Osteocyte (in vitro differentiated cells): ENCODE results near the gene GFOD2. TPM values are rescaled to one million over a fixed set of nuclear protein-coding genes. Genes with fewer than 3 reads are reported as not detected.

ENCODE experiments used
- DNase-seq: peaks from one replicate; pipeline ENCODE4 v3.0.0; 2021; ENCODE audit warnings: mixed read lengths; ENCODE audit not compliant: unreplicated experiment; ENCODE audit errors: extremely low spot score
- H3K27ac Mint-ChIP-seq: one replicate; pipeline ENCODE4 v1.8.0; 2021; ENCODE audit warnings: mild to moderate bottlenecking, mixed read lengths; ENCODE audit not compliant: unreplicated experiment
- H3K27me3 Mint-ChIP-seq: one replicate; pipeline ENCODE4 v1.8.0; 2021; ENCODE audit warnings: mixed read lengths; ENCODE audit not compliant: unreplicated experiment
- H3K36me3 Mint-ChIP-seq: one replicate; pipeline ENCODE4 v1.8.0; 2021; ENCODE audit warnings: mixed read lengths; ENCODE audit not compliant: unreplicated experiment
- H3K4me1 Mint-ChIP-seq: one replicate; pipeline ENCODE4 v1.8.0; 2021; ENCODE audit warnings: mixed read lengths; ENCODE audit not compliant: unreplicated experiment
- H3K4me3 Mint-ChIP-seq: one replicate; pipeline ENCODE4 v1.8.0; 2021; ENCODE audit warnings: mild to moderate bottlenecking, moderate library complexity, mixed read lengths; ENCODE audit not compliant: unreplicated experiment
- H3K9me3 Mint-ChIP-seq: one replicate; pipeline ENCODE4 v1.8.0; 2021; ENCODE audit warnings: mixed read lengths; ENCODE audit not compliant: unreplicated experiment
- total RNA-seq: library from RNA; stranded (reverse); gene quantifications from 2 replicates; pipeline ENCODE4 v1.2.1, GENCODE V29; 2021
- TF ChIP-seq, protein P1 (sequence below): fragments of 200-600 bp; sonication (generic); IDR thresholded peaks from 2 replicates; pipeline ENCODE4 v1.5.0; 2021; ENCODE audit warnings: antibody characterized with exemption, mild to moderate bottlenecking, moderate library complexity

GFOD2 gene
- total RNA-seq, 1 donor from 2014 or later, result 22.2 TPM

DNA sequence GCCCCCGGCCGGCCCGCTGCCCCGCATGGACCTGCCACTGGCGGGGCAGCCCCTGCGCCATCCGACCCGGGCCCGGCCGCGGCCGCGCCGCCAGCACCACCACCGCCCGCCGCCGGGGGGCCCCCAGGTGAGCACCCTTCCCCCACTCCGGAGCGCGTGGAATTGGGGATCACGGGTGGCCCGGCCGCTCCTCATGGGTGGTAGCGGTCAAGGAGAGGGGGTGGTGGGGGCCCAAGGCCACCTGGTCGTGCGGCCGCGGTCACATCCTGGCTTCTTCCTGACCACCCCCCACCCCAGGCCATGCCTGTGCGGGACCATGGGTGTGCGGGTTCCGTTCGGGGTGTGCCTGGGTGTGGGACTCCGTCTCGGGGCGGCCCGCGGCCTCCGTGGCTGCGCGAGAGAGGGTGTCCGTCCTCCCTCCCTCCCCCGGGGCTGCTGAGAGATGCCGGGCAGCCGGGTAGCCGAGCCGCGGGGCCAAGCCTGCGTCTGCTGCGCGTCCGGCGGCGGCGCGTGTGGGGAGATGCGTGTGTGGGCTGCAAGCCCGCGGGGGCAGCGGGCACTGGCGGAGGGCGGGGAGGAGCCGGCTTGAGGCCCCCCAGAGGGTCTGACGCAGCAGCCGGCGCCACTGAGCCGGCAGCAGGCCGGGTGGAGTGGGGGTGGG, 65.9 kb downstream of the GFOD2 start:
- Mint-ChIP-seq H3K4me3 (peak overlapping the region; percentile 75), H3K27me3 (peaks cover 18% of the 10 kb centered on the region), H3K27ac (no peak overlapping the region), H3K4me1 (peaks cover 5% of the 10 kb centered on the region), H3K9me3 (no peaks in the 10 kb centered on the region), H3K36me3 (no peaks in the 10 kb centered on the region)
- TF ChIP-seq, protein P1, sequence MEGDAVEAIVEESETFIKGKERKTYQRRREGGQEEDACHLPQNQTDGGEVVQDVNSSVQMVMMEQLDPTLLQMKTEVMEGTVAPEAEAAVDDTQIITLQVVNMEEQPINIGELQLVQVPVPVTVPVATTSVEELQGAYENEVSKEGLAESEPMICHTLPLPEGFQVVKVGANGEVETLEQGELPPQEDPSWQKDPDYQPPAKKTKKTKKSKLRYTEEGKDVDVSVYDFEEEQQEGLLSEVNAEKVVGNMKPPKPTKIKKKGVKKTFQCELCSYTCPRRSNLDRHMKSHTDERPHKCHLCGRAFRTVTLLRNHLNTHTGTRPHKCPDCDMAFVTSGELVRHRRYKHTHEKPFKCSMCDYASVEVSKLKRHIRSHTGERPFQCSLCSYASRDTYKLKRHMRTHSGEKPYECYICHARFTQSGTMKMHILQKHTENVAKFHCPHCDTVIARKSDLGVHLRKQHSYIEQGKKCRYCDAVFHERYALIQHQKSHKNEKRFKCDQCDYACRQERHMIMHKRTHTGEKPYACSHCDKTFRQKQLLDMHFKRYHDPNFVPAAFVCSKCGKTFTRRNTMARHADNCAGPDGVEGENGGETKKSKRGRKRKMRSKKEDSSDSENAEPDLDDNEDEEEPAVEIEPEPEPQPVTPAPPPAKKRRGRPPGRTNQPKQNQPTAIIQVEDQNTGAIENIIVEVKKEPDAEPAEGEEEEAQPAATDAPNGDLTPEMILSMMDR, result peak; percentile 12
- peak; percentile 83 for DNase-seq

DNA sequence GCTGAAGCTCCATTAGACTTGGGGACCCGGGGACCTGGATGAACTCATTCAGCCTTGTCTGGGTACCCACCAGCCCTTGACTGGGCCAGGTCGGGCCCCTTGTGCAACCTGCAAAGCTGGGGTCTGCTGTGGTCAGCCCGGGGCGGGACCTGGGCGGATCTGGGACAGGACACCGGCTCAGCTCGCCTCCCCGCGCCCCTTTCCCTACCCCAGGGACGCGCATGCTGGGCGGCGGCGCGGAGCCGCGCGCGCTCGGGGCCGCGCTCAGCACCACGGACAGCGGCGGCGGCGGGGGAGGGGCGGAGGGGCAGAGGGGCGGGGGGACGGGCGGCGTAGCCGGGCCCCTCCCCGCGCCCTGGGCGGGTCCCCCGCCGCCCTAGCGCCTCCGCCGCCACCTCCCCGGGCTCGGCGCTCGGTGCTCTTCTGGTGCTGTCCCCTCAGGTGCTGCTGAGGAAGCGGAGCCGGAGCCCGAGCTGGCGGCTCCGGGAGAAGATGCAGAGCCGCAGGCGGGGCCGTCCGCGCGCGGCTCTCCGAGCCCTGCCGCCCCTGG, 66.5 kb downstream of the GFOD2 start:
- no peak overlapping the region for H3K4me3 Mint-ChIP-seq
- DNase-seq, result no peak
- H3K36me3 Mint-ChIP-seq, result no peaks in the 10 kb centered on the region
- H3K27ac Mint-ChIP-seq, result no peak overlapping the region
- TF ChIP-seq, protein P1, result no peak
- H3K27me3 Mint-ChIP-seq, result peaks cover 18% of the 10 kb centered on the region
- H3K9me3 Mint-ChIP-seq, result no peaks in the 10 kb centered on the region
- H3K4me1 Mint-ChIP-seq, result peaks cover 5% of the 10 kb centered on the region

DNA sequence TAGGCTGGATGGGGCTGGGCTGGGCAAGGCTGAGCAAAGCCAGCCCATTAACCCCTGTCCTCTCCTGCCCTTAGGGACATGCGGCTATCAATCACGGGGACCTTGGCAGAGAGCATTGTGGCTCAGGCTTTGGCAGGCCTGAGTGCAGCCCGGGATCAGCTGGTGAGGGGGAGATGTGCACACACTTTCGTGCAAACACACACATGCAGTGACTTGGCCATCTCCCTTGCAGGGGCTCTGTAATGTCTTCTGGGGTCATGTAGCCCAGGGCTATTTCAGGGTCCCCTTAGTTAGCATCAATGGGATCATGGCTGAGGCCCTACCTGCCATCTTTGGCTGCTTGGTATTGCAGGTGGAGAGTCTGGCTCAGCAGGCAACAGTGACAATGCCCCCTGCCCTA, 67.3 kb downstream of the GFOD2 start:
- H3K9me3 Mint-ChIP-seq, result no peaks in the 10 kb centered on the region
- DNase-seq, result no peak
- H3K36me3 Mint-ChIP-seq, result no peaks in the 10 kb centered on the region
- peaks cover 18% of the 10 kb centered on the region for H3K27me3 Mint-ChIP-seq
- H3K4me3 Mint-ChIP-seq, result peak overlapping the region; percentile 70
- TF ChIP-seq, protein P1, result no peak
- H3K4me1 Mint-ChIP-seq, result peaks cover 5% of the 10 kb centered on the region
- no peak overlapping the region for H3K27ac Mint-ChIP-seq

DNA sequence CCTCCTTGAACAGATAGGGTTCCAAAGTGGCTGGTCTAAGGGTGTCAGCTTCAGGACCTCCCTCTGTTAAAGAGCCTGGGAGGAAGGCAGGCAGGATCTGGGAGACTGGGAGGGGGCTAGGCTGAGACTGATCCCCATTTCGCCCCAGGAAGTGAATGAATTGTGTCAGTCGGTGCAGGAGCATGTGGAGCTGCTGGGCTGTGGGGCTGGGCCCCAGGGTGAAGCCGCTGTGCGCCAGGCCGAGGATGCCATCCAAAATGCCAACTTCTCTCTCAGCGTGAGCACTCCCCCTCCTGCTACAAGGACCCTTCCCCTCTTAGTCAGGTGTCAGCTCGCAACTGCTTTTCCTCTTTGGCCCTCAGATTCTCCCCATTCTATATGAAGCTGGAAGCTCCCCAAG, 68.1 kb downstream of the GFOD2 start:
- Mint-ChIP-seq H3K9me3 (no peaks in the 10 kb centered on the region), H3K4me3 (no peak overlapping the region), H3K4me1 (peaks cover 5% of the 10 kb centered on the region), H3K36me3 (no peaks in the 10 kb centered on the region), H3K27ac (no peak overlapping the region), H3K27me3 (peaks cover 18% of the 10 kb centered on the region)
- no peak for DNase-seq
- TF ChIP-seq, protein P1, result no peak

DNA sequence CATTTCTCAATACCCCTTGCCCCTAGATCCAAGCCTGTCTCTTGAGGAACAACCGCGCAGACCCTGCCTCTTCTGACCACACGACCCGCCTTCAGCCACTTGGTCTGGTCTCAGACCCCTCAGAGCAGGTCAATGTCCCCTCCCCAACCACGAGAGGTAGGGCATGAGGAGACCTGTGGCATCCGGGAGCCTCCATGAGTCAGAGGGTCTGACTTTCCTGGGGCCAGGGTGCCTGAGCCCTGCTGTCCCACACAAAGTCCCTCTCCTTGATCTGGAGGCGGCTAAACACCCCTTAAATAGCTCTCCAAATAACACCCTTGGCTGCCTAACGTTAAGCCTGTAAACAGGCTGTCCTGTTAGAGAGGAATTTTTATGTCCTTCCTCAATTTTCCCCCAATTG, 69.1 kb downstream of the GFOD2 start:
- Mint-ChIP-seq H3K36me3 (no peaks in the 10 kb centered on the region), H3K4me1 (peaks cover 5% of the 10 kb centered on the region), H3K27me3 (peaks cover 18% of the 10 kb centered on the region), H3K4me3 (no peak overlapping the region), H3K27ac (no peak overlapping the region), H3K9me3 (no peaks in the 10 kb centered on the region)
- TF ChIP-seq, protein P1, result no peak
- no peak for DNase-seq
